GM18511 (cell line): Measurements from ENCODE around the gene MYO3B.

ENCODE experiments used
- ATAC-seq: cut with Tn5 transposase; IDR thresholded peaks from one replicate; pipeline ENCODE4 v1.9.1; 2021; ENCODE audit warnings: mild to moderate bottlenecking, moderate library complexity; ENCODE audit not compliant: unreplicated experiment

Gene MYO3B

GRCh38 chr2:170159060-170159459, 18.9 kb upstream of the MYO3B start:
- ATAC-seq, result no peak

GRCh38 chr2:170161516-170162270, 16.3 kb upstream of the MYO3B start:
- ATAC-seq, result no peak

- ATAC-seq, result no peak
These were observed 15.7 kb upstream of the MYO3B start for GRCh38 chr2:170162271-170162632.

GRCh38 chr2:170163411-170164065, 14.4 kb upstream of the MYO3B start:
- no peak for ATAC-seq

GRCh38 chr2:170165129-170165528, 12.8 kb upstream of the MYO3B start:
- peak; percentile 45 for ATAC-seq

- no peak for ATAC-seq
These were observed 11.2 kb upstream of the MYO3B start for GRCh38 chr2:170166735-170167134.

GRCh38 chr2:170170281-170171040, 7.5 kb upstream of the MYO3B start:
- no peak for ATAC-seq

GRCh38 chr2:170176212-170176611, 1.7 kb upstream of the MYO3B start:
- no peak for ATAC-seq

- peak; percentile 72 for ATAC-seq
These were observed 2.2 kb downstream of the MYO3B start for GRCh38 chr2:170180031-170180566.

- no peak for ATAC-seq
These were observed 3.7 kb downstream of the MYO3B start for GRCh38 chr2:170181602-170182001.

- no peak for ATAC-seq
These were observed 7.4 kb downstream of the MYO3B start for GRCh38 chr2:170185319-170185718.

GRCh38 chr2:170189757-170190156, 11.8 kb downstream of the MYO3B start:
- no peak for ATAC-seq

- ATAC-seq, result no peak
These were observed 12.2 kb downstream of the MYO3B start for GRCh38 chr2:170190172-170190571.

GRCh38 chr2:170191166-170191866, 13.4 kb downstream of the MYO3B start:
- no peak for ATAC-seq

- no peak for ATAC-seq
These were observed 19.0 kb downstream of the MYO3B start for GRCh38 chr2:170196963-170197362.

- no peak for ATAC-seq
These were observed 23.3 kb downstream of the MYO3B start for GRCh38 chr2:170201275-170201674.

GRCh38 chr2:170201734-170202393, 23.9 kb downstream of the MYO3B start:
- ATAC-seq, result peak; percentile 72

GRCh38 chr2:170202437-170202836, 24.5 kb downstream of the MYO3B start:
- no peak for ATAC-seq

- no peak for ATAC-seq
These were observed 26.5 kb downstream of the MYO3B start for GRCh38 chr2:170204298-170204951.

- no peak for ATAC-seq
These were observed 28.3 kb downstream of the MYO3B start for GRCh38 chr2:170206246-170206645.
